ENCODE results near the gene SH3RF1.

SH3RF1 gene

DNA sequence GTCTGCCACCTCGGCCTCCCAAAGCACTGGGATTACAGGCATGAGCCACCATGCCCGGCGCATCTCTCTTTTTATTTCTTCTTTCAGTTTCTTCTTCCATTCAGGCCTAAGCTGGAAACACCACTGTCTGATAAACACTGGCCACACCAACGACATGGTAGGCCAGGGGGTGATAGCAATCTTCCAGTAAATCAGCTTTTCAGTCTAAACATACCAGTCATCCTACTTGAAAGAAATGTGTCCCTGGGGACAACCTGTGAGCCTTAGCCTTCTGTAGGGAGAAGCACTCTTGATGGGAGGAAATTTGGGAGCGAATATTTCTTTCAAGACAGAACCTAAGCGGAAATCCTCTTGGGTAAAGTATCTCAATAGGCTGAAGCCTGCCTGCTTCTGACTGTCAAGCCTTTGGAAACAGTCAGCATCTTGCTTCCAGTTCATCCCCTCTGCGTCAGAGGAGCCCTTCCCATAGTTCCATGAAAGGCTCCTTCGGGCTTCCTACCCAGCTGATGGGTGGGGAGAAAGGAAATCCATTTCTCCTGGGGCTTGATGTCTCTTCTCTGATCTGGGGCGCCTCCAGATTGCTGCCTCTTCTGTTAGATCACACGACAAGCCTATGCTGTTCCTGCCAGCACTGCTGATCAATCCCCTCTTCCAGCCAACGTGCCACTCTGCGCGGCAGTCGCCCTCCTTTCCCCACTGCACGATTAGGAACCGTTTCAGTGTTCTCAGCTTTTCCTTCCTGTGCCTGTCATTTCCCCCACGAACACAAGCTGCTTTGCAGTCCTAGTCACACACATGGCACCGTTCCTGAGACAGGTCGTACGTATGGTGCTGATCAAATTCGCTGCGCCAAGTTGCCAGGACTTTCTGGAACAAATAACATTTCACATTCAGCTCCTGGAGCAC, 211.2 kb downstream of the SH3RF1 start:
- H3K4me3 ChIP-seq, result no peak overlapping the region
- no peaks in the 10 kb centered on the region for H3K4me1 ChIP-seq
- H3K36me3 ChIP-seq (replicated peaks), result no peaks in the 10 kb centered on the region
- H3K9me3 ChIP-seq, result no peaks in the 10 kb centered on the region
- H3K27me3 ChIP-seq (ENCODE audit: low read depth), result no peaks in the 10 kb centered on the region
- in situ Hi-C loops (cut with MboI; ENCODE audit: low sequenced_read_pairs), result no loop called here
- no peak for DNase-seq (ENCODE audit: low spot score in 2 of 2)

DNA sequence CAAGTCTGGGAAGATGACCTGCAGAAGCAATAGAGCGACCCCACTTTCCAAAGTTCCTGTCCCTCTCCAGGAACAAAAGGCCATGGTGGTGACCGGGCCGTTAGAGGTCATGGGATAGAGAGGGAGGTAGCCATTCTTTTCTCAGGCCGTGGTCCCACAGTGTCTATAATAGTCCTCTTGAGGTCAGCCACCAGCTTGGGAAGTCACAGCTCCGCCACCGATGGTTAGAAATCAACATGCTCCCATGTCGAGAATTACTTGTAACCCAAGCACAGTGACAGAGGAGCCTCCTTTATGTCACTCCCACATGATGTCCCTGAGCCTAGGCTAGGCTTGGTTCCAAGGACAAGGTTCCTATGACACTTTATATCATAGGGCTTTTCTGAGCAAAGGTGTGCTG, 212.4 kb downstream of the SH3RF1 start:
- Histone ChIP-seq H3K4me1 (no peaks in the 10 kb centered on the region; the same call in 1 of the 2 replicates), H3K4me3 (no peak overlapping the region), H3K27me3 (ENCODE audit: low read depth) (no peaks in the 10 kb centered on the region), H3K9me3 (no peaks in the 10 kb centered on the region), H3K36me3 (replicated peaks) (no peaks in the 10 kb centered on the region)
- in situ Hi-C loops (cut with MboI; ENCODE audit: low sequenced_read_pairs), result no loop called here
- no peak for DNase-seq (ENCODE audit: low spot score in 2 of 2)

DNA sequence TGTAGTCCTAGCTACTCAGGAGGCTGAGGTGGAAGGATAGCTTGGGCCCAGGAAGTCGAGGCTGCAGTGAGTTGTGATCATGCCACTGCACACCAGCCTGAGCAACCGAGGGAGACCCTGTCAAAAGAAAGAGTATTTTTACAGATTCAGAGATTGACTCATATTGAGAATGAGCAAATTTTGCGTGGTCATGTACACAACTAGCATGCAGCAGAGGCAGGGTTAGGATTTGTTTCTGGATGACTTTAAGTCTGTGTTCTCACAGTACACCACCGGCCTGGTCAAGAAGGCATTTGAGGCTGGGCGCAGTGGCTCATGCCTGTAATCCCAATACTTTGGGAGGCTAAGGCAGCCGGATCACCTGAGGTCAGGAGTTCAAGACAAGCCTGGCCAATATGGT, 215.9 kb downstream of the SH3RF1 start:
- H3K27me3 ChIP-seq (ENCODE audit: low read depth), result no peaks in the 10 kb centered on the region
- in situ Hi-C loops (cut with MboI; ENCODE audit: low sequenced_read_pairs), result no loop called here
- no peaks in the 10 kb centered on the region for H3K9me3 ChIP-seq
- no peaks in the 10 kb centered on the region for H3K36me3 ChIP-seq (replicated peaks)
- no peak overlapping the region for H3K4me3 ChIP-seq
- H3K4me1 ChIP-seq, result no peaks in the 10 kb centered on the region; the same call in 1 of the 2 replicates
- DNase-seq (ENCODE audit: low spot score in 2 of 2), result no peak

DNA sequence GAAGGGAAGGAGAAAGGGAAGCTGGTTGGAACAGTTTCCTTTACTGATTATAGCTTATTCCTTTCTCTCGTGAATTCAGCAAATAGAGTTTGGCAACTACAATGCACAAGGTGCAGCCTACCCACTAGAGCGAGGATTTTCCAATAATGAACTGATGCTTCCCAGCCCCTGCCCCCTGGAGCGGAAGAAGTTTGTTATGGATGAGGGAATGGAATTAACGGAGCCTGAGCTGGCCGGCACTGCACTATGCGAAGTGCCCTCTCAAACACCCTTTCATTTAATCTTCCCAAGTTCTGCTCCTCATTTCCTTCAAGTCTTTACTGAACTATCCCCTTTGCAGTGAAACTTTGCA, 218.2 kb downstream of the SH3RF1 start:
- no peak for DNase-seq (ENCODE audit: low spot score in 2 of 2)
- H3K9me3 ChIP-seq, result no peaks in the 10 kb centered on the region
- no peaks in the 10 kb centered on the region for H3K27me3 ChIP-seq (ENCODE audit: low read depth)
- no peak overlapping the region for H3K4me3 ChIP-seq
- H3K4me1 ChIP-seq, result no peaks in the 10 kb centered on the region; the same call in 1 of the 2 replicates
- in situ Hi-C loops (cut with MboI; ENCODE audit: low sequenced_read_pairs), result no loop called here
- no peaks in the 10 kb centered on the region for H3K36me3 ChIP-seq (replicated peaks)

DNA sequence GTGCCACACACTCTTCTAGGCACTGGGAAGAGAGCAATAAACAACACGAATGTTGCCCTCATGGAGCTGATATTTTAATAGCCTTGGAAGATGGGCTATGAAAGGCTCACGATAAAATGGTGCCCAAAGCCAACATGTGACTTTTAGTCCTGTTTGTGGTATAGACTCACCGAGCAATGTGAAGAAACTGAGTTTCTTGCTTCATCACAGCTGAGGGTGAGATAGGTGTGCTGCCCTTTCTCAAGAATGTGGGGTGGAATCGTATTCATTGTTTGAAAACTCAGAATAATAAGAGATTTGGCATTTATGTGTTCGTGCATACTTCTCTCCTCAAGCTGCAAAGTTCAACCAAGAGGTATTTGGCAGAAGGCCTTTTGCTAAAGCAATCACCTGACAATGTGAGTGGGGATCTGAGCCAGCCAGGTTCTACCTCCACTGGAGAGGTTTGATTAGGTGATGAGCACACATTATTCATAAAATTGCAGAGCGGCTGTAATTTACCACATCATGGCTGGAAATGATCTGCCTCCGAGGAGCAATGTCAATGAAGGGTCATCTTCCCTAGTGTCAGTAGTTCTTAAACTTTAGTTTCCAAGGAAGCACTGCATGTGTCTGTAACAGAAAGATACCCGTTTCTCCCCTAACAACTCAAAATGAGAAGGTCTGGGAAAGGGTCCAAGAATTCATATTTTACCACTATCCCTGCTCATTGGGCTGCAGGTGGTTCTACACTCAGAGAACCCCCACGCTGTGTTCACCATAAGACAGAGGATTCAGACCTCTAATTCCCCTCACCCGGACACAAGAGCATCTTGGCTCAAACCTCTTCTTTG, 218.8 kb downstream of the SH3RF1 start:
- Histone ChIP-seq H3K4me3 (no peak overlapping the region), H3K4me1 (no peaks in the 10 kb centered on the region; the same call in 1 of the 2 replicates), H3K36me3 (replicated peaks) (no peaks in the 10 kb centered on the region), H3K9me3 (no peaks in the 10 kb centered on the region), H3K27me3 (ENCODE audit: low read depth) (no peaks in the 10 kb centered on the region)
- in situ Hi-C loops (cut with MboI; ENCODE audit: low sequenced_read_pairs), result no loop called here
- no peak for DNase-seq (ENCODE audit: low spot score in 2 of 2)

DNA sequence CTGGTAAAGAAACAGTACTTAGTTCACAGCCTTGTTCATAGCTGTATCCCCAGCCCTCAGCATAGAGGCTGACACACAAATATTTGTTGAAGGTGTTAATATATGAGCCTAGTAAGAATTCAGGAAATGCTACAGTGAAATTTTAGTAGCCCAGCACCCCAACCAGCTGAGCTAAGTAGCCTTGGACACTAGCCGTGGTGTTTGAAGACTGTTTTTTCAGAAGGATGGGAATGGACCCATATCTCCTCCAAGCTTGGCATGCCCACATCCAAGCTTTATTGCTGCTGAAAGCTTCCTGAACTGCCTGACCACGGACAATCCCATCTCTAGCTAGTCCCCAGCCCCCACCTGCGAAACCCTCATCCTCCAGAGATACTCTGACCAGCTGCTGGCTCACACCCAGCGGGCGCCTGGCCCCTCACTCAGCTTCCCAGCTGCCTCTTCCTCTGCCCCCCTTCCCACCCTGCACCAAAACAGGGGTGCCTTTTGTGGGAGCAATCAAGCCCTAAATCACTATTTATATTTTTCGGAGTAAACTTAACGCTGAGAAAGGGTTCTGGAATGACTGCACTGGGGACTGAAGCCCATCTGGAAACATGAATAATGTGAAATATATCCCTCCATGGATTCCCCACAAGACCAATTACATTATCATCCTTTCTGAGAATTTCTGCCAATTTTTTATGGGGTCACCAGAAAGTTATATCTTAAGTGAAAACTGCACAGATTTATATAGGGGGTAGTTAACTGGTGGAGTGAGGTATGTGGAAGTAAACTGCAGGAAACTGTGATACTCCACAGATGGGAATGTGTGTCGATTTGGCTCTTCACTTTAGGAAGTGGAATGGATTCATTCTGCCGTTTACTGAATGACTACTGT, 219.6 kb downstream of the SH3RF1 start:
- Histone ChIP-seq H3K4me3 (no peak overlapping the region), H3K27me3 (ENCODE audit: low read depth) (no peaks in the 10 kb centered on the region), H3K36me3 (replicated peaks) (no peaks in the 10 kb centered on the region), H3K4me1 (no peaks in the 10 kb centered on the region; the same call in 1 of the 2 replicates), H3K9me3 (no peaks in the 10 kb centered on the region)
- in situ Hi-C loops (cut with MboI; ENCODE audit: low sequenced_read_pairs), result no loop called here
- DNase-seq (ENCODE audit: low spot score in 2 of 2), result no peak

DNA sequence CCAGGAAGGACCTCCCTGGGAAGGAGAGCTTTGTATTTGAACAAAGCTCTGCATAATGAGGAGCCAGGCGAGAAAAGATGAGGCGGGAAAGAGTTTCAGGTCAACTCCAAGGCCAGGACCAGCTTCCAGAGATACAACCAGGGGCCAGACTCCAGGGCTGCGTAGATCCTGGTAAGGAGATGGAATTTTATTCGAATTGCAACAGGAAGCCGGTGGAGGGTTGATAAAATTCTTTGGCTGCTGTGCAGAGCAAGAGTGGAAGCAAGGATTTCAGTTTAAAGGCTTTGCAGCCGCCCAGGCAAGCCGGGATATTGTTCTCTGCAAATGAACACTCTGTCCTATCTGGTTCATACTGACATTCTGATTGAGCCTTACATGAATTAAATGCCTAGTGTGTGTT, 220.5 kb downstream of the SH3RF1 start:
- Histone ChIP-seq H3K4me3 (no peak overlapping the region), H3K4me1 (no peaks in the 10 kb centered on the region; the same call in 1 of the 2 replicates), H3K9me3 (no peaks in the 10 kb centered on the region), H3K36me3 (replicated peaks) (no peaks in the 10 kb centered on the region), H3K27me3 (ENCODE audit: low read depth) (no peaks in the 10 kb centered on the region)
- no peak for DNase-seq (ENCODE audit: low spot score in 2 of 2)
- in situ Hi-C loops (cut with MboI; ENCODE audit: low sequenced_read_pairs), result no loop called here

DNA sequence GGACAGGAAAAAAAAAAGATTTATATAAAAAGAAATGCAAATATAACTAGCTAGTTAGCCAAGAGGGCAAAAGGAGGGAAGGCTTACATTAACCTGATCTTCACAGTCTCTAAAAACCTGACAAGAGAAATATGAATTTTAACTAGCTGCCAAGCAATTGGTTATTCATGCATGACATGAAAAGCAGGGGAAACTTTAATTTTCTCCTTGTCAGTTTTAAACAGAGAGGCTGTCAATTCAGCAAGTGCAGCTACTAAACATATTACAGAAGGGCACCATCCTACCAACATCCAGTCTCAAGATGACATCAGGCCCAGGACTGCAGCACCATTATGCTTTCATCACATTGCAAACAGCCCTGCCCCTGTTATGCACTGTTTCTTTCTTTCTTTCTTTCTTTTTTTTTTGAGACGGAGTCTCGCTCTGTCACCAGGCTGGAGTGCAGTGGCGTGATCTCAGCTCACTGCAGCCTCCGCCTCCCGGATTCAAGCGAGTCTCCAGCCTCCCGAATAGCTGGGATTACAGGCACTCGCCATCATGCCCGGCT, 221.8 kb downstream of the SH3RF1 start:
- Histone ChIP-seq H3K4me3 (no peak overlapping the region), H3K4me1 (no peaks in the 10 kb centered on the region), H3K27me3 (ENCODE audit: low read depth) (no peaks in the 10 kb centered on the region), H3K9me3 (no peaks in the 10 kb centered on the region), H3K36me3 (replicated peaks) (no peaks in the 10 kb centered on the region)
- DNase-seq (ENCODE audit: low spot score in 2 of 2), result no peak
- in situ Hi-C loops (cut with MboI; ENCODE audit: low sequenced_read_pairs), result no loop called here

DNA sequence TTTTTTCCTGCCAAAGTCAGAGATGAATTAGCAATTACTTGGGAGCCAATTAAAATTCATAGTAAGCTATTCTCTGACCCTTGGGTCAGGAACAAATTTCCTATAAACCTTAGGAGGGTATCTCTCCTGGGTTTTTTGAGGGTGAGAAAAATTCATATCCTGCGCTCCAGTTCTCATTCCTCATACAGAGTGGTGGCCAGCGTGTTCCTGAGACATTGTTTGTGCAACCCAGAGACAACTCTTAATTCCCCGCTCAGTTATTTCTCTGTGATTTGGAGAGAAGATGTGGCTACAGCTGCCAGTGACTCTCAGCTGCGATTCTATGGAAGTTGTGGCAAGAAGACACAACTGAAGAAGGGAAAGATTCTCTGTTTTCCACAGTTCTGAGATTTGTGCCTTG, 222.8 kb downstream of the SH3RF1 start:
- no peak for DNase-seq (ENCODE audit: low spot score in 2 of 2)
- in situ Hi-C loops (cut with MboI; ENCODE audit: low sequenced_read_pairs), result no loop called here
- H3K27me3 ChIP-seq (ENCODE audit: low read depth), result no peaks in the 10 kb centered on the region
- H3K4me1 ChIP-seq, result no peaks in the 10 kb centered on the region
- no peaks in the 10 kb centered on the region for H3K9me3 ChIP-seq
- H3K4me3 ChIP-seq, result no peak overlapping the region
- no peaks in the 10 kb centered on the region for H3K36me3 ChIP-seq (replicated peaks)

DNA sequence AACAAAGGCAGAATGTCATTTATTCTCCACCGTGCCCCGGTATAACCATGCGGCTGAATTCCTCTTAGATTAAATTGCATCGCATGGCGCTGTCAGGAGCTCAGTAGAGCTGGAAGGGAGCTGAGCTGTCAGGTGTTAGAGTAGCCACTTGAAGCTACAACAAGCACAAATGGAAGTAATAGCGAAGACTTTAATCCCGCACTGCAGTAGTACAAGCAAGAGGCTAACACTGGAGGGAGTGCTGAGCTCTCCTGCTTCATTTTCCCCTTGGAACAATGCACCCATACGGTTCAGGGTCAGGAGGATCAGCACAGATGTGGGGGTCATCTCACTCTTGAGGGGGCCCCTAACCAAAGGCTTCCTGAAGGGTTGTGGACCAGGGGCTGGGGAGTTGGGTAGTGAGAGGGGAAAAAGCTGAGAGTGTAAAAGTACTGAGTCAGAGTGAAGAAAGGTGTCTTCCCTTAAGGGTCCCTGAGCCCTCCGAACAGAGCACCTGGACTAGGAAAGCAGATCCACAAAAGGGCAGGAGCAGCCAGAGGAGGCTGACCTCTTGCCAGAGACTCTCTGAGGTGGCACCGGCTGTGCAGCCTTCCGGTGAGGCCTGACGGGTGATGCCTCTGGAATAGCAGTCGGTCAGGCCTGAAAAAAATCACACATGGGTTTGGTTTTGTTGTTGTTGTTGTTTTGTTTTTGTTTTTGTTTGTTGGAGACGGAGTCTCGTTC, 224.7 kb downstream of the SH3RF1 start:
- Histone ChIP-seq H3K9me3 (no peaks in the 10 kb centered on the region), H3K27me3 (ENCODE audit: low read depth) (no peaks in the 10 kb centered on the region), H3K4me1 (no peaks in the 10 kb centered on the region), H3K36me3 (replicated peaks) (no peaks in the 10 kb centered on the region), H3K4me3 (no peak overlapping the region)
- in situ Hi-C loops (cut with MboI; ENCODE audit: low sequenced_read_pairs), result no loop called here
- DNase-seq (ENCODE audit: low spot score in 2 of 2), result no peak

DNA sequence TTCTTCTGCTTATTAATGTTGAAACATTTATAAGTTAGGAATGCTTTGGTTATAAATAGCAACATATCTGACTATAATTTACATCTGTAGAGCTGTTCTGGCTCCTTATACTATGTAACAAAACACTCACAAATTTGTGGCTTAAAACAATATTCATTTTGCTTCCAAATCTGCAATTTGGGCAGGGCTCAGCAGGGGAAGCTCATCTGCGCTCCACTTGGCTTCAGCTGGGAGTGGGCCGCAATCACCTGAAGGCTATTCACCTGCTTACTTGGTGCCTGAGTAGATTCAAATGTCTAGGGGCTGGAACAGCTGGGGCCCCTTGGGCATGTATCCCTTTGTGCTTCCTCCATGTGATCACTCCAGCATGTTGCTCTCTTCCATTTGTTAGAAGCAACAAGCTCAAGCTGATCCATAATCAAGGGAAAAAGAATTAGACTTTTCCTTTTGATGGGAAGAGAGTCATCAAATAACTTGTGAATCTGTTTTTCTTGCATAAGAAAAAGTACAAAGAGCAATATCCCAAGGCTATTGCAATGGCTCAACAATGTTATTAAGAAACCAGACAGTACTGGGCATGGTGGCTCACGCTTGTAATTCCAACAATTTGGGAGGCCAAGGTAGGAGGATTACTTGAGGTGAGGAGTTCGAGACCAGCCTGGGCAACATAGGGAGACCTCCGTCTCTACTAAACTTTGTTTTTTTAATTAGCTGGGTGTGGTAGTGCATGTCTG, 225.9 kb downstream of the SH3RF1 start:
- Histone ChIP-seq H3K4me1 (no peaks in the 10 kb centered on the region), H3K4me3 (no peak overlapping the region), H3K27me3 (ENCODE audit: low read depth) (no peaks in the 10 kb centered on the region), H3K9me3 (no peaks in the 10 kb centered on the region), H3K36me3 (replicated peaks) (no peaks in the 10 kb centered on the region)
- DNase-seq (ENCODE audit: low spot score in 2 of 2), result no peak
- in situ Hi-C loops (cut with MboI; ENCODE audit: low sequenced_read_pairs), result no loop called here

All from HAP-1 (cell line).